GM19023 (cell line): Measurements from ENCODE around the gene CUEDC1.
"Not testable (repeated sequence)": the region's sequence is repeated elsewhere in the genome, so short reads cannot be mapped to it uniquely, and the experiment has no call there.

ENCODE experiments used
- ATAC-seq: cut with Tn5 transposase; IDR thresholded peaks from one replicate; pipeline ENCODE4 v1.9.1; 2021; ENCODE audit warnings: mild to moderate bottlenecking, moderate library complexity; ENCODE audit not compliant: unreplicated experiment

Gene CUEDC1

DNA sequence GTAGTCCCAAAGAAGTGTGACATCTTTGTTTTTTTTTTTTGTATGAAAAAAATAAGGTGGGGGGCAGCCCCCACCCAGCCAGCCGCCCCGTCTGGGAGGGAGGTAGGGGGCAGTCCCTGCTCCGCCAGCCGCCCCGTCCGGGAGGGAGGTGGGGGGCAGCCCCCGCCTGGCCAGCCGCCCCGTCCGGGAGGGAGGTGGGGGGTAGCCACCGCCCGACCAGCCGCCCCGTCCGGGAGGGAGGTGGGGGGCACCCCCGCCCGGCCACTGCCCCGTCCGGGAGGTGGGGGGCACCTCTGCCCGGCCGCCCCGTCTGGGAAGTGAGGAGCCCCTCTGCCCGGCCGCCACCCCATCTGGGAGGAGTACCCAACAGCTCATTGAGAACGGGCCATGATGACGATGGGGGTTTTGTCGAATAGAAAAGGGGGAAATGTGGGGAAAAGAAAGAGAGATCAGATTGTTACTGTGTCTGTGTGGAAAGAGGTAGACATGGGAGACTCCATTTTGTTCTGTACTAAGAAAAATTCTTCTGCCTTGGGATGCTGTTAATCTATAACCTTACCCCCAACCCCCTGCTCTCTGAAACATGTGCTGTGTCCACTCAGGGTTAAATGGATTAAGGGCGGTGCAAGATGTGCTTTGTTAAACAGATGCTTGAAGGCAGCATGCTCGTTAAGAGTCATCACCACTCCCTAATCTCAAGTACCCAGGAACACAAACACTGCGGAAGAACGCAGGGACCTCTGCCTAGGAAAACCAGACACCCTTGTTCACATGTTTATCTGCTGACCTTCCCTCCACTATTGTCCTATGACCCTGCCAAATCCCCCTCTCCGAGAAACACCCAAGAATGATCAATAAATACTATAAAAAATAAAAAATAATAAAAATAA, 108.9 kb downstream of the CUEDC1 start:
- not testable (repeated sequence) for ATAC-seq

DNA sequence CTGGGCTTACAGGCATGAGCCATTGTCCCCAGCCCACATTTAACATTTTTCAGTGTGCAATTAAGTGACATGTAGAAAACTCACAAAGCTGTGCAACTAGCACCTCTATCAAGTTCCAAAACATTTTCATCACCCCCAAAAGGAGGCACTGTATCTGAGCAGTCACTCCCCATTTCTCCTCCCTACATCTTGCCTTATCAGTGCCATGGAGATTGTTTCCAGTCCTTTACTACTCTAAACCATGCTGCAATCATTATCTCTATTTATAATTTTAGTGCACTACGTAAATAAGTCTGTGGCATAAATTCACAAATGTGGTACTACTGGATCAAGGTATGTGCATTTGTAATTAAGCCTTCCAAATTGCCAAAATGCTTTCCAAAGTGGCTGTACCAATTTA, 112.9 kb downstream of the CUEDC1 start:
- no peak for ATAC-seq

DNA sequence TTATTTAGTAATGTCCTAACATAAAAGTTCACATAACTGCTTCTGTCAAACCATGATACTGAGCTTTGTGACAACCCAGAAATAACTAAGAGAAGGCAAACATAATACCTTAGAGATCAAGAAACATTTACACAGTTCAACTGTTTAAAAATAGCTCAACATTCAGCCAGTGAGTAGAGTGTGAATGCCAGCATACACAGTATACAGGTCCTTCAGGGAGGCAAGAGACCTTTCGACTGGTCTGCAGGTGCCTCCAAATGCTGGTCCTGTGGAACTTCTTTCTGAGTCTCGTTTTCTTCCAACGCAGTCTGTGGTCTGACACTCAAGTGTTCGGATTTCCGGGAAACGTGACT, 115.7 kb downstream of the CUEDC1 start:
- no peak for ATAC-seq

DNA sequence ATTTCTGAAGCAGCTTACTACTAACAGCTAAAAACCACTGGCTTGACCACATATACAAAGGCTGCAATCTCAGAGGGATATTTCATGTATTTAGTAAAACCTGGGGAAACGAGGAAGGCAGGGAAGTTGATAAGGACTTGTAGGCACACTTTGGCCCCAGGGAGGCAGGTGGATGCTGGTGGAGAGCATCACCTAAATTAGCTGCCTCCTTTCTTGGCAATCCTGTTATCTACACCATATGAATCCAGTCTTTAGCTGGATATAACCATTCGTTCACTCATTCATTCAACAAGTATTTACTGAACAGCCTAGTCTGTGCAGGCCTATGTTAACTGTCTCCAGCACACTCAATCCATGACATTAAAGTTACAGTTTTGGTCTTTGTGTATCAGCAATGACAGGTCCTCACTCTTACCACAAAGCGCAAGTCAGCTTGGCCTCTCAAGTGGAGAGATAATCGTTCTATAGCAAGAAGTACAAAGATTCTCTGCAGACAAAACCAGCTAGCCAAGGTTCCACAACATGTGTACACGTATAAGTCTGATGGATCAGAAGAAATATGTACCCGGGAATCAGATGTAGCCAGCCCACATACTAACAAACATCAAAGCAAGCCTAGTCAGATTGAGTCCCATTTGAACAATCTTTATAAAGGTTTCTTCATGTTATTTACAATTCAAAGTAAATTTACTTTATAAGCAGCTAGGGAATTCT, 116.2 kb downstream of the CUEDC1 start:
- no peak for ATAC-seq

DNA sequence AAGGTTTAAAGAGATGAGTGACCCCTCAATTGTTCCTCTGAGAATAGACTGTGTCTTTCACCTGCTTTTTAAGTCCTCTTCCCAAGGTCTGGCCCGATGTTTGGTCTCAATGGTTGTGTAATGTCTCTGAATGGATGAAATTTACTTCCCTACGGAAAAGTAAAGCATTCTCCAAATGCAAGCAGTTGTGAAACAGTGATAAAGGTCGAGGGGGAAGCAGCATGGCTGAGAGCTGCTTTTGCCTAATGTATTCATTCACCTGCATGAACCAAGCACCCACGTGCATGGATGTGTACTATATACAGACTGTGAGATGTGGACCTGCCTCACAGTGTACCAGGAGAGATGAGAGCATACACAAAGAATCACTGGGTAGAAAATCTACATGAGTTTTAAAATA, 116.8 kb downstream of the CUEDC1 start:
- no peak for ATAC-seq

DNA sequence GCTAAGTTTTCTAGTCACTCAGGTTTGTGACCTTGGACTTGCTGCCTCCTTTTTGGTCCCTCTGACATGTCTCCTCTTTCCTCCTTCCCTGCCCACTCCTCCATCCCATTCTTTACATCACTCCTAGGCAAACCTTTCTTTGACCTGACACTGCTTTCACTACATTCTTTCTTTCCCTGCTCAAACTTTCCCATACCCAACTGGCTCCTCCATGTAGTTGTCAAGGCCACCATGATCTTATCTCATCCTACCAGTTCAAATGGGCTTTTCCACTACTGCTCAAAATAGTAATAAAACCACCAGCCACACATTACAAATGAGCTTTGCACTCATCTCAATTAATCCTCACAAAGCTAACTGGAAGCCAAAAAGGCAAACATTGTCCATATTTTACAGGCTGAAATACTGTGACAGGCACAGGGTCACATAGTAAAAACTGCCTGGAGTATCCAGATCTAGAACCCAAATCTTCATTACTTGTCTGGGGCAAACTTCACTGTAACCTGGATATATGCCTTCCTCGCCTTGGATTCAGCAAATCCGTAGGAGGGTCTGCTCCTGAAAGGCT, 119.8 kb downstream of the CUEDC1 start:
- no peak for ATAC-seq

DNA sequence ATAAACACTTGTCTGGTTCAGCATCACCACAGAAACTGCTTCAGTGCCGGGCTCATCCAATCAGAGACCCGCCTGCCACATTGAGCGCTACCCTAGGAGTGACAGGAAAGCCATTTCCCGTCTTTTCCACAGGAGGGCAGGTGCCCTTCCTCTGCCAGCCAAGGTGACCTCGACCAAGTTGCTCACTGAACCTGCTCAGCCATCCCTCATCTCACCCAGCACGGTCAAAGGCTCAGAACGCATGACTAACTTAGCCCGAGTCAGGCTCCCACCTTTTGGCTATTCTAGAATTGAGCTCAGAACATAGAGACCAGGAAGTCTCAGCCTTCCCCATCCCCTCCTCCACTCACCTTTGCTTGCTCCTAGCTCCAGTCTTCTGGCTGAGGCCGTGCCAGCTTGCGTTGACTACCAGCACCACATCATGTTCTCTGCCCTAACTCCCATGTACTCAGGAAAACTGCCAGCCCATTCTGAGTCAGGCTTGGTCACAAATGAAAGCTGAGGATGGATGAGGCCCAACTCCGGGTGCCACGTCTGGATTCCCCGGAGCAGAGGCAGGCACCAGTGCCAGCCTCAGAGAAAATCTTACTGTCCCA, 121.0 kb downstream of the CUEDC1 start:
- no peak for ATAC-seq

DNA sequence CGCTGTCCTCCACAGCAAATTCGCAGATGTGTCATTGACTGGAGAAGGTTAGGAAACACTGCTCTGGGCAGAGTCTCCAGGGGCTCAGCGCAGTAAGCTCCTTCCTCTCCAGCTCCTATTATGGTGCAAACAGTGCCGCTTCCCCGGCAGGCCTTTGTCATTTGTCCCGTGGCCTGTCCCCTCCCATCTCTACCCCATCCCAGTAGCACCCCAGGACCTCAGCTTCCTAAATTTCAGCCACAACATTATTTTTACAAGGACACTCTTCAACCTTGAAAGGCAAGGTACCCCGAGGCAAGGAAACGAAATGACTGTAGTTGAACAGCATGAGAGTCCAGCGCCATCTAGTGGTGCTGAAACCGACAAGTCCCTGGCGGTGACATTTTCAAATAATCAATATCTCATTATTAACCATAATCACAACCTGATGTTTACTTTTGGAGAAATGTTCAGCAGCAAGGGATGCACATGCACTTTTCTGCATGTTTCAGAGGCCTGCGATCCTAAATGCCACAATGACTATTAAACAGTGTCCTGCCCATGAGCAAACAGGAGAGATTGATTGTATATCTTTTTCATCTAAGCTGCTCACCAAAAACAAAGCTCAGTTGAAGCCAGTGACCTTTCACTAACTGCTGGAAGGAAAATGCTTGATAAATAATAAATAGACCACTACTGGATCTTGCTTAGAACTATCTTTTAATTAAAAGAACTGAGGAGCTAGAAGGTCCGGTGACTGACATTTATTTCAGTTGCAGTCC, 121.9 kb downstream of the CUEDC1 start:
- ATAC-seq = no peak

DNA sequence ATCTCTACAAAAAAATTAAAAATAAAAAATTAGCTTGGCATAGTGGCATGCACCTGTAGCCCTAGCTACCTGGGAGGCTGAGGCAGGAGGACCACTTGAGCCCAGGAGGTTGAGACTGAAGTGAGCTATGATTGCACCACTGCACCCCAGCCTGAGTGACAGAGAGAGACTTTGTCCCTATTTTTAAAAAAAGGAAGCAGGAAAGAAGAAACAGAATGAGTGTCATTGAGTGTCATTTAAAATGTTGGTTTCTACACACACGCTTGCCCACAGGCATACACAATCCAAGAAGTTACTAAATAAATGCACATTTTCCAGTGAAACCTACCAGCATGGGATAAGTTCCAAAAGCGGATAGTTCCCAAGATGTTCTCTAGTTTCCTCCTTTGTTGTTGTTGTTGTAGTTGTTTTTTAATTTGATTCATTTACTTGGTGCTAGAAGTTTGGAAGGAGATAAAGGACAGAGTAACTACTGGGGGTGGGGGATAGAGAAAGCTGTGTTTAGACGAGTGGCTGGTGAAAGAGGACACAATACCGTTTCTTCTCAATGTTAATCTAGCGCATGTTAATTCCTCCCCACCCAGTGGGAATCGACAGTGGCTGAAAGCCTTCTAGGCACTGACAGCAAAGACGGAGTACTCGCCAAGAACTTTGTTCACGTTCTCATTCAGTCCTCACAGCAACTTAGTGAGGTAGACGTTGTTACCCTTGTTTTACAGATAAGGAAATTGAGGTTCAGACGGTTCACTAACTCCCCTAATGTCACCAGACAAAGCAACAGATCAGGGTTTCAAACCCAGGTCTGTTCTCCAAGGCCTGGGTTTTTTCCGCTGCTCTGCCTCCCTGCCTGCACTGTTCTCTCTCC, 122.7 kb downstream of the CUEDC1 start:
- no peak for ATAC-seq

DNA sequence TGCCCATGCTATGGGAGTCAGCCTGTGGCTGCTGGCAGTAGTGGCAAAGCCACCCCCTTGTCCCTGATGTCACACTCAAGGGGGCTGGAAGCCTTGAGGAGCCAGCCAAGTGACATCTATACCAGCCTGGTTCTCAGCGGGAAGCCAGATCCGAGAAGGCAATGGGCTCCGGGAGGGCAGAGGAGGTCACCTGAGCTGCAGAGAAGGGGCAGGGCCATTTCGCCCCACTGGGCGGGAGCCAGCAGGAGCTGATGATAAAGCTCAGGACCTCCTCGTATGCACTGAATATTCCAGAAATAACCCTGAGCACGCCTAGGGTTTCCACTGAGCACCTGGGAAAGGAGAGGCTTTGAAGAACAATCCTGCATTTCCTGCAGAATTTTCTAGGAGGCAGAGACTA, 124.3 kb downstream of the CUEDC1 start:
- ATAC-seq = no peak

DNA sequence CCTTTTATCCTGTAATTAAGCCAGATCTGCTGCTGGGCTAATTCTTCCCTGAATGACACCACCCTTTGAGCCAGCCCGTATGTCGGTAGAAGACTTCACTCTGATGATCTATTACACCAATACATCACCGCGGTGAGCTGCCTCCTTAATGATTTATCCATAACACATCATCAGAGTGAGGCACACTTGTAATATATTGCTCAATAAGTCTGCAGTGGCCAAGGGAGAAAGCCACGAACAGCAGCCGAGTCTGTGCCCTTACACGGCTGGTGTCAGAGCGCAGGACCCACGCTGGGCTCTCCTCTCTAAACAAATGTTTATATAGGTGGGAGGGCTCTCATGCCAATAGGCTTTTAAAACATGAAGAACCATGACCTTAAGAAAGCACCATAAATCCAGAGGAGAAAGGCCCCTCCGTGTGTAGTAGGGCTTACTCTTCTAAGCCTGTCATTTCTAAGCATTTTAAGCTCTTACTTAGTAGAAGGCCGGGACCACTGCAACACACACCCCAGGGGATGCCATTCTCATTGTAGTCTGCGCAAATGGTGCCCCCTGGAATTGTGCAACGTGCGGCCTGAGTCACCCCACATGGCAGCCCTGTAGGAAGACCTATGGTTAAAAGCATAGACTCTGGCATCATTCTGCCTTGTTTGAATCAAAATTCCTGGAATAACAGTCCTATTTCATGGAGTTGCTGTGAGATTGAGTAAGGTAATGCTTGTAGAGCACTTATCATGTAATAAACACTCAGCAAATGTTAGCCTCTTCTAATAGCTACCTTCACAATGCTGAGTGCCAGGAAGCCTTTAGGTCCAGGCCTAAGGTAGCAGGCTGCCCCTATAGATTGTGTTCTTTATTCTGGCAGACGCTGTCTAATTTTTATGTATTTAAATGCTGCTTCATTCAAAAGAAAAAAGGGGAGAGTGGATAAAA, 131.5 kb downstream of the CUEDC1 start:
- ATAC-seq = no peak

DNA sequence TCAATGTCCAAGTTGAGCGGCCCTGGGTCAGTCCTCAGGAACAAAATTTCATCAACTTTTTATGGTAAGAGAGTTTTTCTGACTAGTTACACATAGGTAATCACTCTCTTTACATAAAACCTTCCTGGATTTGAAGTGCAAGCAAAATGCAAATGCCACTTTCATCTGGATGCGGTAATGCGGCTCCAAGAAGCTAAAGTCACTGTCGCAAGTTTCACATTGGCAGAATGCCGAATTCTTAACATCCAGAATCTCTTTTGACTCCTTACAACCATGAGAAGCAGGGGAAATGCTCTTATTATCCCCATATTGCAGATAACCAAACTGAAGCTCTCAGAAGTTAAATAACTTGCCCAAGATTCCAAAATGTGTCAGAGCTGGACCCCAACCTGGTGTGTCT, 135.3 kb downstream of the CUEDC1 start:
- ATAC-seq = no peak

DNA sequence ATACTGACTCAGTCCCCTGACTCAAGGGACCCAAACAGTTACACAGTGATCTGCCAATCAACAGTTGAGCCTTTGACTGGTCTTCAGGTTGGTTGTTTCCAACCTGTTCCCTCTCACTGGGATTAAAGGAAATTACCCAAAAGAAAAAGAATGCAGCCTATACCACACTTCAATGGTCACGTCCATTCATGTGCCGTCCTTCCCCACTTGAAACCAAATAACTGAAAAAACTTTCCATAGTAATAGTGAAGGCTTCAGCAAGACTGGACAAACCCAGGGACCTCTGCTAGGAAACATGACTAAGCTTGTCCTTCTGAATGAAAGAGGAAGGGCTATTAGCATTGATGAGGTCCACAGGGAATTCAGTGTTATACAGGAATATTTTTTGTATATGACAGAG, 135.9 kb downstream of the CUEDC1 start:
- ATAC-seq = no peak

DNA sequence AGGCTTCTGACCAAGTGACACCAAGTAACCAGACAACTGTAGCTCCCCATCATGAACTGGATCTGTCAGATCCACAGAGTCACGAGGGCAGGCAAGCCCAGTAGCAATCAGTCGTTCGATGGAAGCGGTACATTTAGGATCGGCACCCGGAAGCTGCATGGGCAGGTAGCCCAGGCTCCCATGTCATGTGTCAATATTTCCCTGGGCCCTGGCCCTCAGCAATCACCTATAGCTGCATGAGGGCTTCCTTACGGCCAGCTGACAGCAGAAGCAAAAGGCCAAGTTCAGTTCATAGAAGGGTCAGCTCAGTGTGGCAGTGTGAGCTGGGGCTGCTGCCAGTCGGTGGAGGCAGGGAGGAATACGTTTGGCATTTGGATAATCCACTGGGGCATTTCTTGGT, 137.1 kb downstream of the CUEDC1 start:
- no peak for ATAC-seq

DNA sequence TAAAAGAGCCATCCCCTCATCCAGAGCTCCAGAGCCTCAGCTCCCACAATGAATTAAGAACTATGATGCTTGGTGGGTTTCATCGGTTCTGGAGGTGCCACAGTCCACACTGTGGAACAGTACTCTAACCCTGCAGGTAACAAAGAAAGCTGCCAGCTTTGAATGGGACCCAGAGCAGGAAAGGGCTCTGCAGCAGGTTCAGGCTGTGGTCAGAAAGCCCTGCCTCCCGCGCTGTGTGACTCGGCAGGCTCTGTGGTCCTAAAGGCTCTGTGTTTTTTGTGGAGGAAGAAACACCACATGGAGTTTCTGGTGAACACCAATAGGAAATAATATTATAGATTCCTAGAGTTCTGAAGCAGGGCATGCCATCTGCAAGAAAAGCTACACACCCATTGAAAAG, 137.9 kb downstream of the CUEDC1 start:
- ATAC-seq = no peak

DNA sequence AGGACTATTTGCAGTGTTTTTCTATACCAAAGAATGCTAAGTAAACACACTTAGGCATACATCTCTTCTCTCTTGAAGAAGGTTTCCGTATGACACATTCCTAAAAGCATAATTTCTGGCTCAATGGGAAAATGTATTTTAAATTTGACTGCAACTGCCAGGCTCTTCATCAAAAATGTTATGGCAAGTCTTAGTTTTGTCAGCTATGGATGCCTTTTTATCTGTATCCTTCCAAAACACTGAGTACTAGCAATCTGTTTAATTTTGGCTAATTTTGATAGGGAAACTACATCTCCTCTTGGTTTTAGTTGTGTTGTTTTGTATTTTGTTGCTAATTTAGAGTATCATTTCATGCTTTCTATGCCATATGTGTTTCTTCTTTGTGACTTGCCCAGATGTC, 140.8 kb downstream of the CUEDC1 start:
- ATAC-seq = no peak

DNA sequence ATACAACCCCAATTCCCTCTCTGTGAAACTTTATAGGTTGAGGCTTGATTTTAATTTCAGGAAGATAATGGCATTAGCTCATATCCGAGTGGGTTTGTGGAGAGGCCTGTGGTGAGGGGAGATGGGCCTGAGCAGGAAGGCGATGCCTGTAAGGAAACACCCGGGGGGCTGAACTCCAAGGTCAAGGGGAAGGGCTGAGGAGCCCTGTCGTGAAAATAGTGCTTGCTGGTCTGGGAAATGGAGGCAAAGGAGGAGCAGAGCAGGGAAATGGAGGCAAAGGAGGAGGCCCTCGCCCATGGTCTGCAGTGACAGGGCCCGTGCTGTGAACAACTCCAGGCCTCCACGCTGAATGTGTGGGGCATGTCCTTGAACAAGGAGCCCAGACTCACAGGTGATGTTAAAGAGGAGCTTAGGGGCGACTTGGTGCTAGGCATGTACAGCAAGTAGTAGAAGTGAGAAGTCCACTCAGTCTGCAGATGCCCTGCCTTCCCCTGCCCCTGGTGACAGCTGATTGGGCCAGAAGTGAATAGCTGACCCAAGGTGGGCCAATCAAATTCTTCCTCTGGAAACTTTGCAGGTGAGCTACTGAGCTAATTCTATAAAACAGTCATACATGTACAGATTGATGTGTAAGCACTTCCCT, 143.5 kb downstream of the CUEDC1 start:
- no peak for ATAC-seq
